ENCODE measurements around the gene PALLD. TPM values are rescaled to one million over a fixed set of nuclear protein-coding genes. Genes with fewer than 3 reads are reported as not detected.
A peak's percentile ranks its signal among the peaks of the same experiment; 100 is the strongest.

Gene PALLD
- total RNA-seq, 1 donor from 2014 or later = 396 TPM

GRCh38 chr4:168679819-168680218, 183.0 kb downstream of the PALLD start:
- H3K4me3 Mint-ChIP-seq (ENCODE audit: unreplicated experiment) = no peak overlapping the region
- H3K27me3 Mint-ChIP-seq (ENCODE audit: unreplicated experiment) = no peaks in the 10 kb centered on the region
- TF ChIP-seq CTCF (IDR thresholded peaks at IDR 0.05) = no peak
- DNase-seq (ENCODE audit: extremely low spot score, unreplicated experiment) = no peak
- H3K9me3 Mint-ChIP-seq (ENCODE audit: unreplicated experiment) = no peaks in the 10 kb centered on the region
- H3K27ac Mint-ChIP-seq (ENCODE audit: unreplicated experiment) = peak overlapping the region; percentile 89
- peaks cover 59% of the 10 kb centered on the region for H3K4me1 Mint-ChIP-seq (ENCODE audit: unreplicated experiment)
- H3K36me3 Mint-ChIP-seq (ENCODE audit: unreplicated experiment) = peaks cover 51% of the 10 kb centered on the region

- Mint-ChIP-seq H3K4me3 (ENCODE audit: unreplicated experiment) (no peak overlapping the region), H3K36me3 (ENCODE audit: unreplicated experiment) (peaks cover 64% of the 10 kb centered on the region), H3K27ac (ENCODE audit: unreplicated experiment) (peak overlapping the region; percentile 69), H3K9me3 (ENCODE audit: unreplicated experiment) (no peaks in the 10 kb centered on the region), H3K27me3 (ENCODE audit: unreplicated experiment) (no peaks in the 10 kb centered on the region), H3K4me1 (ENCODE audit: unreplicated experiment) (peaks cover 39% of the 10 kb centered on the region)
- no peak for TF ChIP-seq CTCF (IDR thresholded peaks at IDR 0.05)
- no peak for DNase-seq (ENCODE audit: extremely low spot score, unreplicated experiment)
These were observed 186.1 kb downstream of the PALLD start for GRCh38 chr4:168682898-168683500.

GRCh38 chr4:168683595-168683994, 186.7 kb downstream of the PALLD start:
- Mint-ChIP-seq H3K4me1 (ENCODE audit: unreplicated experiment) (peaks cover 34% of the 10 kb centered on the region), H3K27me3 (ENCODE audit: unreplicated experiment) (no peaks in the 10 kb centered on the region), H3K36me3 (ENCODE audit: unreplicated experiment) (peaks cover 63% of the 10 kb centered on the region), H3K9me3 (ENCODE audit: unreplicated experiment) (no peaks in the 10 kb centered on the region), H3K4me3 (ENCODE audit: unreplicated experiment) (no peak overlapping the region), H3K27ac (ENCODE audit: unreplicated experiment) (peak overlapping the region; percentile 69)
- no peak for DNase-seq (ENCODE audit: extremely low spot score, unreplicated experiment)
- no peak for TF ChIP-seq CTCF (IDR thresholded peaks at IDR 0.05)

- Mint-ChIP-seq H3K9me3 (ENCODE audit: unreplicated experiment) (no peaks in the 10 kb centered on the region), H3K36me3 (ENCODE audit: unreplicated experiment) (peaks cover 74% of the 10 kb centered on the region), H3K4me1 (ENCODE audit: unreplicated experiment) (peaks cover 31% of the 10 kb centered on the region), H3K27ac (ENCODE audit: unreplicated experiment) (peak overlapping the region; percentile 8), H3K4me3 (ENCODE audit: unreplicated experiment) (no peak overlapping the region), H3K27me3 (ENCODE audit: unreplicated experiment) (no peaks in the 10 kb centered on the region)
- TF ChIP-seq CTCF (IDR thresholded peaks at IDR 0.05) = no peak
- no peak for DNase-seq (ENCODE audit: extremely low spot score, unreplicated experiment)
These were observed 188.4 kb downstream of the PALLD start for GRCh38 chr4:168685136-168685809.

GRCh38 chr4:168688584-168688983, 191.7 kb downstream of the PALLD start:
- Mint-ChIP-seq H3K27me3 (ENCODE audit: unreplicated experiment) (no peaks in the 10 kb centered on the region), H3K36me3 (ENCODE audit: unreplicated experiment) (peaks cover 73% of the 10 kb centered on the region), H3K27ac (ENCODE audit: unreplicated experiment) (no peak overlapping the region), H3K9me3 (ENCODE audit: unreplicated experiment) (no peaks in the 10 kb centered on the region), H3K4me3 (ENCODE audit: unreplicated experiment) (no peak overlapping the region), H3K4me1 (ENCODE audit: unreplicated experiment) (peaks cover 46% of the 10 kb centered on the region)
- DNase-seq (ENCODE audit: extremely low spot score, unreplicated experiment) = no peak
- TF ChIP-seq CTCF (IDR thresholded peaks at IDR 0.05) = no peak

All from osteocyte (in vitro differentiated cells).